Measurements from ENCODE around the gene ARHGAP11A.
"Not testable (repeated sequence)": the region's sequence is repeated elsewhere in the genome, so short reads cannot be mapped to it uniquely, and the experiment has no call there.

The ARHGAP11A gene, protein sequence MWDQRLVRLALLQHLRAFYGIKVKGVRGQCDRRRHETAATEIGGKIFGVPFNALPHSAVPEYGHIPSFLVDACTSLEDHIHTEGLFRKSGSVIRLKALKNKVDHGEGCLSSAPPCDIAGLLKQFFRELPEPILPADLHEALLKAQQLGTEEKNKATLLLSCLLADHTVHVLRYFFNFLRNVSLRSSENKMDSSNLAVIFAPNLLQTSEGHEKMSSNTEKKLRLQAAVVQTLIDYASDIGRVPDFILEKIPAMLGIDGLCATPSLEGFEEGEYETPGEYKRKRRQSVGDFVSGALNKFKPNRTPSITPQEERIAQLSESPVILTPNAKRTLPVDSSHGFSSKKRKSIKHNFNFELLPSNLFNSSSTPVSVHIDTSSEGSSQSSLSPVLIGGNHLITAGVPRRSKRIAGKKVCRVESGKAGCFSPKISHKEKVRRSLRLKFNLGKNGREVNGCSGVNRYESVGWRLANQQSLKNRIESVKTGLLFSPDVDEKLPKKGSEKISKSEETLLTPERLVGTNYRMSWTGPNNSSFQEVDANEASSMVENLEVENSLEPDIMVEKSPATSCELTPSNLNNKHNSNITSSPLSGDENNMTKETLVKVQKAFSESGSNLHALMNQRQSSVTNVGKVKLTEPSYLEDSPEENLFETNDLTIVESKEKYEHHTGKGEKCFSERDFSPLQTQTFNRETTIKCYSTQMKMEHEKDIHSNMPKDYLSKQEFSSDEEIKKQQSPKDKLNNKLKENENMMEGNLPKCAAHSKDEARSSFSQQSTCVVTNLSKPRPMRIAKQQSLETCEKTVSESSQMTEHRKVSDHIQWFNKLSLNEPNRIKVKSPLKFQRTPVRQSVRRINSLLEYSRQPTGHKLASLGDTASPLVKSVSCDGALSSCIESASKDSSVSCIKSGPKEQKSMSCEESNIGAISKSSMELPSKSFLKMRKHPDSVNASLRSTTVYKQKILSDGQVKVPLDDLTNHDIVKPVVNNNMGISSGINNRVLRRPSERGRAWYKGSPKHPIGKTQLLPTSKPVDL

DNA sequence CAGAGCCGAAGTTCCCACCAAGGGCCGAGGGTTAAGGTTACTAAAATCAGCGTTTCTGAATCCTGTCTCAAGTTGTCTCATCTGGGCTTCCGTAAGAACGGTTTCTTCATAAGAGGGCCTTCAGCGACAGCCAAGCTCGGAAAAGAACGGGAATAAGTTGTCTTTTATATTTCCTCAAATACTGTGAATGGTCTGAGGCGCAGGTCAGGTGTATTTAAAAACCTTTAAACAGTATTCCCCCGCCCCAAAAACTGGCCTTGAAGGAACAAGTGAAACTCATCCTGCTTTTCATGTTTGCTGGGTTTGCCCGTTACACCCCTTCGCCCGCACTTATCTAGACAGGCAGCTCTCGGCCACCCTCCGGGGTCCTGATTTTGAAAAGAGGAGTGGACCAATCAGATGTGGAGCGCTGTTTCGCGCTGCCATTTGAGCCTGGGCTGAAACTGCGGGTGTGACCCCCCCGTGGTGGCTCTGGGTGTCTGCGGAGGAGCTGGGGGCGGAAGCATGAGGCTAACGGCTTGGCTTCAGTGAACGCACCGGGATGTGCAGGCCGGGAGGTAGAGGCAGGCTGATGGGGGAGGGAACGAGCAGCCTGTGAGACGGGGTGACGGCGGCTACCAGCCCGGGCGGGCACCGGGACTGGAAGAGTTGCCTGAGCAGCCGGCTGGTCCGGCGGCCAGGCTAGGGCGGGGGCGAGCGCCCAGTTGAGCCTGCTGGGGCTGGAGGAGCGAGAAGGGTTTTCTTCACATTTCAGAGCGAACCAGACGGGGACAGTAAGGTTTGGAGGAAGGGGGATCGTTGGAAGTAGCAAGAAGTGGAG lies at the start of gene ARHGAP11A:
Gene ARHGAP11A, plus strand, starts transcription at position 454 of the 820 bp plus-strand sequence. CDS start 708 bp downstream, outside the sequence.
- not testable (repeated sequence) for DNase-seq

DNA sequence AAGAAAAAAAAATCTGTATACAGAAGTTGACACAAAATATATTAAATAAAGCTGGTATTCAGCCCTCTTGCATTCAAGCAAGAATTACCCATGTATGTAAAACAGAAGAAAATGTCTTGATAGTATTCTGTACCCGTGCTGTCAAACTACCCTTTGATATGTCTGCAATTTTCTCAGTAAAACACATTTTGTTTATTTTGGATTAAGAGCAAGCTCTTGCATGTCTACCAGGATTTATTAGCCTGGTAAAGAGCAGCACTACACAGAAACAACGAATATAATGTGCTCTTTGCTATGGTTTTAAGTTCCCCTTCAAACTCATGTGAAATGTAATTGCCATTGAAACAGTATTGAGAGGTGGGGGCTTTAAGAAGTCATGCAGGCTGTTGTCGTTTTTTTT lies 46.3 kb upstream of the ARHGAP11A start:
- not testable (repeated sequence) for DNase-seq

DNA sequence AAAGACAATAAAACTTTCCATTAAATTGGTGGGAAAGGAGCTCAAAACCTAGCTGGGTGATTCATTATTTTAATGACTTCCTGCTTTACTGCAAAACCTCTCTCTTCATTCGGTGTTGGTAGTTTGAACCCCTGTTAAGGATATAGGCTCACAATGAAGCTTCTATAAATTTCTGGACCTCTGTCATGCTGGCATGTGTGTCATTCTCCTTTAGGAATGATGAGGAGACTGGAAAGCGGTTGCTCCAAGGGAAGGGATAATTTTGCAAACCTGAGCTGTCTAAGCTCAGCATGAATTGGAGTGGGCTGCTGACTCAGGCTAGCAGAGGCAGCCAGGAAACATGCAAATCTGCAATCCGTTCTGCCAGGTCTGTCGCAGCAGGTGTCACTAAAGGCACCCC lies 36.8 kb upstream of the ARHGAP11A start:
- not testable (repeated sequence) for DNase-seq

DNA sequence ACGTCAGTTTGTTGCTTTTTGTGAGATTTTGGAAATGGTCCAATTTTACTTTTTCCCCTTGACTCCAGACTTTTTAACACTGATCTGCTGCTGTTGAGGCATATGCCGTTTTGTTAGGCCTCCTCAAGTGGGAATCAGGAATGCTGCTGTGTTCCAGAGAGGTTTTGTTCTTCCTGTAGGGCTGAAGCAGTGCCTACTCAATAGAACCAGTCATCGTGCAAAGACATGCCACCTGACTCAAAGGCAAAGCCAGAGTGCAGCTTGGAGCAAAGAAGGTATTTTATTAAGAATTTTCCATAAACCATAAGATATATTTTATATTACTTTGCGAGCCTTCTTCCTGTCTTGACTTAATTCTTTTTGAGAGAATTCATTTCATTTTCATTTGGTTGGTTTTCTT lies 29.5 kb upstream of the ARHGAP11A start:
- not testable (repeated sequence) for DNase-seq

DNA sequence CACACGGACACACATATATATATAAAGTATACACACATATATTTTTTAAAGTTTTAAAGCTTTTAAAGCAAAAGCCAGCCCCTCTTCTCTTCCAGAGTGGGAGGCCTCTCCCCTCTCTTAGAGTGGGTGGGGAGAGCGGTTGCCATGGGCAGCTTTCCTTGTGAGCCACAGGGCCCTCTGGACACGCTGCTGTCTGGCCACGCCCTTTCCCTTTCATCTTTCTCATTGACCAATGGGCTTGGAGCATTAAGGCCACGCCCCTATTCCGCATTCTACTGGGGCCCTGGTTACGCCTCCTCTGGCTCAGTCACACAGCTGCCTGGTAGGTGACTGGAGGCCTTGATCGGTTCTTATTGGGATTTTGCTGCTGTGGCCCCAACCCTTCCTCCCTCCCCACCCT lies 22.2 kb upstream of the ARHGAP11A start, which contains the start of gene GOLGA8N:
Gene GOLGA8N, plus strand, starts transcription at position 306 of the 400 bp plus-strand sequence.
- not testable (repeated sequence) for DNase-seq

DNA sequence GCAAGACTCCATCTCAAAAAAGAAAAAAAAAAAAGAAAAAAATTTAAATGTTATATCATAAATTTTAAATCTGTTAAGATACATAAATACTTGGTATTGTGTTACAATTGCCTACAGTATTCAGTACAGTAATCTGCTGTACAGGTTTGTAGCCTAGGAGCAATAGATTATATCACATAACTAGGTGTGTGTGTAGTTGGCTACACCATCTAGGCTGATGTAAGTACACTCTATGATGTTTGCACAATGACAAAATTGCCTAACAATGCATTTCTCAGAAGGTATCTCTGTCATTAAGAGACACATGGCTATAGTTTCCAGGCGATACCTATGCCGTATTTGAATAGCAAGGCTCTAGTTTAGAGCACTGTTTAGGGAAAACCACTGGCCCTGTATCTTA lies 5.8 kb upstream of the ARHGAP11A start:
- not testable (repeated sequence) for DNase-seq

DNA sequence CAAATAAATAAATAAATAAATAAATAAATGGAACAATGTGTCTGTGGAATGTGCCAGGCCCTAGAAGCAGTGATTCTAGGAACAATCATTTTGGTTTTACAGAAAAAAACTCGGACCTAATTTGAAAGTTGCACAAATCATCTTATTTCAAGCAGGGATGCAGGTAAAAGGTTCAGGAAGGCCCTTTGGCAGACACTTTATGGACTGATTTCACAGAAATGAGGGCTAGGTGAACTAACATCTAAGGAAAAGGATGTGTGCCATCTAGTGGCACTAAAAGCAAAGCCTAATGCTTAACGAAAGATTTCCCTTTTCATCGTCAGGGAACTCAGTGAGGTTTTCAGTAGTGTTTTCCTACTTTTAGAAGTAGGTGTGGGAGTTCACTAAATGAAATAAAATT lies 4.6 kb upstream of the ARHGAP11A start:
- not testable (repeated sequence) for DNase-seq

DNA sequence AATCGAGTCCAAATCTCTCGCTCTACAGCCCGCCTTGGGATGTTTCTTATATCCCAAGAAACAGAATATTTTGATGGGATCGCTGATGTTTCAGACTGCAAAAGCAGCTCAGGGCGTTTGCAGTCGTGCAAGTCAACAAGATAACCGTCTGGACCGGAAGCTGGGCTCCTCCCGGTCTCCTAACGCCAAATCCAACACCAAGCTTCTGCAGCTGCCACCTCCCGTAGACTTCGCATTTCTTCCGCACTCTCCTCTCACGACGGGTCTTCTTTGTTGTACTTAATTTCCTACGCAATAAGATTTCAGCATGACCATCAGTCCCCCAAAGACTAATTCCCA lies 623 bp upstream of the ARHGAP11A start:
- DNase-seq = not testable (repeated sequence)

DNA sequence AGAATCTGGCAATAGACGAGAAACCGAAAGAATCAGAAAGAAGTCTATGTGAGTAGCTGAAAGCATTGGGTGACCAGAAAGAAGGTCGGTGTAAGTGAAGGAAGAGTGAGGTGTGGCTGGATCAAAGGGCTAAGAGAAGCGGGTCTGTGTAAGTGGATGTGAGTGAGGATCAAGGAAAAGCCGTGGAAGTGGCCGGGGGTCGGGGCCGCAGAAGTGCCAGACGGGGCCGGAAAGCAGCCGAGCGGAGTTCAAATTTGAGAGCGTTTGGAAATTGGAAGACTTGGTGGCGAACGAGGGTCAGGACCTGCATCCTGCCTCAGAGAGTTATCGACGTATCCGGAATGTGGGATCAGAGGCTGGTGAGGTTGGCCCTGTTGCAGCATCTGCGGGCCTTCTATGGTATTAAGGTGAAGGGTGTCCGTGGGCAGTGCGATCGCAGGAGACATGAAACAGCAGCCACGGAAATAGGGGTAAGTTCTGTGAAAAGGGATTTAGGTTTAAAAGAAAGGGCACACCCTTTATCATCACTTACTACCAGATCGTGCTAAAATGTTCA lies 645 bp downstream of the ARHGAP11A start:
- DNase-seq = not testable (repeated sequence)

DNA sequence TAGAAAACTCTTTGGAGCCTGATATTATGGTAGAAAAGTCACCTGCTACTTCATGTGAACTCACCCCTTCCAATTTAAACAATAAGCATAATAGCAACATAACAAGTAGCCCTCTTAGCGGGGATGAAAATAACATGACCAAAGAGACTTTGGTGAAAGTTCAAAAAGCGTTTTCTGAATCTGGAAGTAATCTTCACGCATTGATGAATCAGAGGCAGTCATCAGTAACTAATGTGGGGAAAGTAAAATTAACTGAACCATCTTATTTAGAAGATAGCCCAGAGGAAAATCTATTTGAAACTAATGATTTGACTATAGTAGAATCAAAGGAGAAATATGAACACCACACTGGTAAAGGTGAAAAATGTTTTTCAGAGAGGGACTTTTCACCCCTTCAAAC lies 21.1 kb downstream of the ARHGAP11A start:
- no peak for DNase-seq

DNA sequence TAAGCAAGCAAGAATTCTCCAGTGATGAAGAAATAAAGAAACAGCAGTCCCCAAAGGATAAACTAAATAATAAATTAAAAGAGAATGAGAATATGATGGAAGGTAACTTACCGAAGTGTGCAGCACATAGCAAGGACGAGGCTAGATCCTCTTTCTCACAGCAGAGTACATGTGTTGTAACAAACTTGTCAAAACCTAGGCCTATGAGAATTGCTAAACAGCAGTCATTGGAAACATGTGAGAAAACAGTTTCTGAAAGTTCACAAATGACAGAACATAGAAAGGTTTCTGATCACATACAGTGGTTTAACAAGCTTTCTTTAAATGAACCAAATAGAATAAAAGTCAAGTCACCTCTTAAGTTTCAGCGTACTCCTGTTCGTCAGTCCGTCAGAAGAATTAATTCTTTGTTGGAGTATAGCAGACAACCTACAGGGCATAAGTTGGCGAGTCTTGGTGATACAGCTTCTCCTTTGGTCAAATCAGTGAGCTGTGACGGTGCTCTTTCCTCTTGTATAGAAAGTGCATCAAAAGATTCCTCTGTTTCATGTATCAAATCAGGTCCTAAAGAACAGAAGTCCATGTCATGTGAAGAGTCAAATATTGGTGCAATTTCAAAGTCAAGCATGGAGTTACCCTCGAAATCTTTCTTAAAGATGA lies 21.7 kb downstream of the ARHGAP11A start:
- no peak for DNase-seq

DNA sequence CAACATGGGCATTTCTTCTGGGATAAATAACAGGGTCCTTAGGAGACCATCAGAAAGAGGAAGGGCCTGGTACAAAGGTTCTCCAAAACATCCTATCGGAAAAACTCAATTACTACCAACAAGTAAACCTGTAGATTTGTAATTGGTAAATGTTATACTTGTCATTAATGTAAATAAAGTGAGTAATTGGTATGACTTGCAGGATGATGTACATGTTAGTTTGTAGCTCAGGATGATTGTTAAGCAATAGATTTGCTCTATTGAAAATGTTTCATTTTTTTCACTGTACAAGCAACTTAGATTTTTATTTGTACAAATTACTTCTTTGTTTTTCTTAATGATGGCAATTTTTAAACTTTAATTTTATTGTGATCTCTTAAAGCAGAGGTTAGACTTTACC lies 22.4 kb downstream of the ARHGAP11A start:
- DNase-seq = no peak

DNA sequence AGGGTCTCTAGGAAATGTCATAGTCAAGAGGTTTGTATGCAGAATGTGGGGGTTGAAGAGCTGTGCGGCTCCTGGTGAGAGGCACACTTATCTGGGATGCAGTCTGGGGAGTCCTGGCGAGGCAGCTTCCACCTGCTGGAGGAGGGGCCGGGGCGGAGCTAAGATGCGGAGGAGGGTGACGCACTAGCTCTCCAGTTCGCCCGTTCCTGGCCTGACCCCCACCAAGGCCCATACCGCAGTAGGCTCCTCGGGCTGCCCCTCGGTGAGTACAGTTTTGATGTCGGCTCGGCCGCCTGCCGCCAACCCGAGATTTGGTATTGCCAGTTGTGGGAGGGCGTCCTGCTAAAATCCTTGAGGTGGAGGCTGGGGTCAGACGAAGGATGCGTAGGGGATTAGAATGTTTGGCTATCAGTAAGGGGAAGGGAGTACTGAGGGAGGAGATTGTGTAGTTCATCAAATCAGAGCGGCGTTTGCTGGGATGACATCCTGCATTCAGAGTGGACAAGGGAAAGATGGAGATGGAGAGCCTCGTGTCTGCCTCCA lies 26.3 kb downstream of the ARHGAP11A start, which contains the start of gene SCG5:
Gene SCG5, plus strand, starts transcription at position 194 of the 543 bp plus-strand sequence. CDS start 1,883 bp downstream, outside the sequence.
- DNase-seq = no peak

DNA sequence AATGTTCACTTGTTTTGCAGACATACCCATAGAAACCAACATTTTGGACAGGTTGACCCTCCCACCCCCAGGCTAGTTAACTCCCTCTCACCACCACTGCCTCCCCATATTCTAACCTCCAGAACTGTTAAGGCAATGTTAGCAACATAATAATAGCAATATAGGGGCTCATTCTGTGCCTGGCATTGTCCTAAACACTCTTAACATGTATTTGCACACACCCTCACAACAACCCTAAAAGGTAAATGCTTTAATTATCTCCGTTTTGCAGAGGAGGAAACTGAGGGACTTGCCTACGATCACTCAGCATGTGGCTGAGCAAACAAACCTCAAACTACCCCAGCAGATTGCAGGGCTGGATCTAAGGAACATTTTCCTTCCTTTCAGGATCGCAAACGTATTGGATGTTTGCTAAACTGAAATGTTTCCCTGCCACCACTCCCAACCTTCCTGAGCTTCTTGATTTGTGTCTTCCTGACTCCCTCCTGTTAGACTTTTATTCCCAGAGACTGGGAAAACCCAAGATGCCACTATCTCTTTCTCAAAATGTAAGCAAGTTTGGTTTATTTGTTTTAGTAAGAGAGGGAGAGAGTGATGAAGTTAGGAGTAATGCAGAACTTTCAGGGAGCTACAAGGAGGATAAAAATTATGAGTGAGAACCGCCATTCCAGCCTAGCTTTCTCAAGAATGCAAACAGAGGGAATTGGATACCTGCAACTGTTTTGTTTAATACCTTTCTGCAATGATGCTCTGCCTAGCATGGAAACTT lies 27.5 kb downstream of the ARHGAP11A start:
- DNase-seq = no peak

DNA sequence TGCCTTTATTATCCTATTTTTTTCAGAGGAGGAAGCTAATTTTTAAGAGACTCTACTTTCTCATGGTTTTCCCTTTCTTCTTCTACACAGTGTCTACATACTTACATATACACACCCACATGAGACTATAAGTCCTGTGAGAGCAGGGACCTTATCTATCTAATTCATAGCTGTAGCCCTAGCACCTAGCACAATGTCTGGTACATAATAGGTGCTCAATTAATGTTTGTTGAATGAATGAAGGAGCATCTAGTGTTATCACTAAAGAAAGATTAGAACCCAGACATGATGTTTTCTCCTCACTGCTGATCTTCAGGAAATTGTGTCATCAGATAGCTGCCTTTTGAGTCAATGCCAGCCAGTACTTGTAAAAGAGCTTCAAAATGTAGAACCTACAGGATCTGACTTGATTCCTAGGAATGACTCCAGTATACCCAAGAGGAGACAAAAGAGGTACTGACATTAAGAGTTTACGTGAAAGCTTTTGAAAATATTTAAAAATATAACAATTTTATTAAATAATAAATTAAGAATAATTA lies 28.7 kb downstream of the ARHGAP11A start:
- no peak for DNase-seq

DNA sequence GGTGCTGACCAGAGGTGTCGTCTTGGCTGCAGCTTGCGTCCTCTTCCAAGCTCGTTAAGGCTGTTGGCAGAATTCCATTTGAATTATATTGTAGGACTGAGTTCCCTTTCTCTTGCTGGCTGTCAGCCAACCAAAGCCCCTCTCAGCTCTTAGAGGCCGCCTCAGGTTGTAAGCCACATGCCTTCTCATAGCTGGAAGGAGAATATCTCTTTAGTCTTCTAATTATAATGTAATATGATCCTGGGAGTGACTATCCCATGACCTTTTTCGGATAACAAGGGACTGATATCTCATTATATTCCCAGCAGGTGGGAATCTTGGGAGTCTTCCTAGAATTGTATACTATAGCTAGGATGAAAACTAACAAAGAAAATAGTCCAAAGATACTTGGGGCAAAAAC lies 31.0 kb downstream of the ARHGAP11A start:
- DNase-seq = no peak

DNA sequence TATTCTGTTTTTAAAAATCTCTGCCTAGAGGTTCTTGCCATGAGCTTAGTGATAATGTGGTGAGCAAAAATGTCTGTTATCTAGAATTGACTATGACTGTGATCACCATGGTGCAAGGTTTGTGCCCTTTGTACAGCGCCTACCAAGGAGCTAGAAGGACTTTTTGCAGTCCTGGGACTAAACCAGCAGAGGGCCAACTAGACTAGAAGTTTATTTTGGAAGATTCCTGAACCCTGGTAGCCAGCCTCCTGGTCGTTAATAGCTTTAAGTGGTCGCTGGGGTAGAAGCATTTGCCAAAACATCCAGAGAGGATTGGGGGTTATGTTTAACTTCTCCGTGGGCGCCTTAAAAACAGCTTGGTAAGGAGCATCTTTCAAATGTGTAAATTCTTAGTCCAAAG lies 34.0 kb downstream of the ARHGAP11A start:
- DNase-seq = peak; percentile 45

DNA sequence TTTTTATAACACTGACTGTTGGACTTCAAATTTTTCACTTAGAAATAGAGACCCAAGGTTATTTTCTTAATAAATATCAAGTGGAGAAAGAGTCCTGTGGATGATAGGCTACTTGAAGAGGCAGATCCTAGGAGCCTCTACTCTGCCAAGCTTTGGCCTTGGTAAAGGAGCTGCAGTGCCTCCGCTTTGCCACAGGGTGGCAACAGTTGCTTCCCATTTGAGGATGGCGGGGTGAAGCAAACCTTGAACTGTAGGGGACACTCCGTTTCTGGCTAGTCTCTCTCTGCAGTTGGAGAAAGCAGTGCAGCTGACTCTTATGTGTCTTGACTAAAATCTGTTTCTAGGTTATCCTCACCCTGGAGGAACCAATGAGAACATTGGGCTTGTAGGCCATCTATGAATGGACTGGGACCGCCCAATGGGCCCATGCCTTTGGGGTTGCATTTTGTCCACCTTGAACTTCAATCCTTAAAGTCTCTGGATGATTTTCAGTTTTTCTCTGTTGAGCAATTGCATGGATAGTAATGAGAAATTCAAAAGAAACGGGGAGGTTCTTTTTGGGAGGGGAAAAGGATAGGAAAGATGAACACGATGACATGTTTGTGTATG lies 36.0 kb downstream of the ARHGAP11A start:
- peak; percentile 77 for DNase-seq

DNA sequence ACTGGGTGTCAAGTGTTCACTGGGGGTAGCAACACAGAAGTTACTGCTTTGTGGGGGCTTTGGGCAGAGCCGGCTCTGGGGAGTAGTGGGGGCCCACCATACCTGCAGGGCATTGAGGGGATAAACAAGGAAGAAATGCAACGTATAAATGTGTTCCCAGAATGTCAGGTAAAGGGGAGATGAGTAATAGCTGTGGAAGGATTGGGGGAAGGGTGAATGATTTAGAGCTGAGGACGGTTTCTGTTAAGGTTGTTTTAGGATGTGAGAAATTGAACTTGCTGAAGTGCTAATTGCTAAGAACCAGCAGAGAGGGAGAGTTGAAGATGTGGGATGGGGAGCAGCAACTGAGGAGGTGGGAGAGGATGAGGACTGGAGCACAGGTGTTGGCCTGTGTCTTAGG lies 36.9 kb downstream of the ARHGAP11A start:
- DNase-seq = no peak

DNA sequence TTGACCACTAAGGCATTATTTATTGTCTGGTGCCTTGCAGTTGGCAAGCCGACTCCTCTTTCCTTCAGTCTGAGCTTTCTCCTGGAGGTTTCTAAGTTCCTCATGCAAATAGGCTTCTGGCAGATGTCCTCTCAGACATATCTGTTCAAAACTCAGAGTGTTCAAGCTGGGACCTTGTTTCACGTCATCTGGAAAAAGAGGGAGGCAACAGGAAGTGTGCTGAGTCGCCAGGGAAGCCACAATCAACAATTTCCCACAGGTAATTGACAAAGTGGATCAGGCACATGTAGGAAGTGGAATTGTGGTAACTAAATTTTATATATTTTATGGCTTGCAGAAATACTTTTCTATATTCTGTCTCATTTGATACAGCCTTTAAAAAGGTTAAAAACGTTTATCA lies 40.8 kb downstream of the ARHGAP11A start:
- no peak for DNase-seq
